Liver (tissue), 9 donors: ENCODE data around the gene TLE5. TPM values are rescaled to one million over a fixed set of nuclear protein-coding genes. Genes with fewer than 3 reads are reported as not detected.

Experiments
- DNase-seq: peaks from one replicate; pipeline ENCODE4 v3.0.0-alpha.2; 2017; ENCODE audit warnings: low spot score
- H3K27ac ChIP-seq, 2 donors: one replicate each; pipeline ENCODE4 v1.7.0; 2013; ENCODE audit warnings: inconsistent platforms in 2 of 2, low read length in 2 of 2, control low read depth in 1 of 2, low read depth in 1 of 2, mild to moderate bottlenecking in 1 of 2
- H3K27me3 ChIP-seq, 4 donors: one replicate each; pipeline versions ENCODE4 v1.6.1 to v1.7.0; 2013; ENCODE audit warnings: low read length in 3 of 4, inconsistent platforms in 1 of 4, mild to moderate bottlenecking in 1 of 4, moderate library complexity in 1 of 4; ENCODE audit not compliant: control insufficient read depth in 4 of 4, insufficient read depth in 4 of 4
- H3K36me3 ChIP-seq, 4 donors: one replicate each; pipeline versions ENCODE4 v1.6.1 to v1.7.0; 2013; ENCODE audit warnings: low read length in 3 of 4, mild to moderate bottlenecking in 3 of 4, low read depth in 1 of 4, moderate library complexity in 1 of 4; ENCODE audit not compliant: control insufficient read depth in 4 of 4, insufficient read depth in 3 of 4
- H3K4me1 ChIP-seq, 4 donors: one replicate each; pipeline versions ENCODE4 v1.6.1 to v1.7.0; 2013; ENCODE audit warnings: low read length in 3 of 4, mild to moderate bottlenecking in 3 of 4, moderate library complexity in 1 of 4; ENCODE audit not compliant: control insufficient read depth in 4 of 4, insufficient read depth in 4 of 4
- H3K4me3 ChIP-seq, 3 donors: one replicate each; pipeline versions ENCODE4 v1.6.1 to v1.7.0; 2013; ENCODE audit warnings: low read length in 3 of 3, control low read depth in 1 of 3, low read depth in 1 of 3, mild to moderate bottlenecking in 1 of 3
- H3K9ac ChIP-seq, 2 donors: one replicate each; pipeline ENCODE4 v1.7.0; 2013; ENCODE audit warnings: low read length in 2 of 2, mild to moderate bottlenecking in 2 of 2, moderate library complexity in 2 of 2, control low read depth in 1 of 2, low read depth in 1 of 2
- H3K9me3 ChIP-seq, 4 donors: one replicate each; pipeline versions ENCODE4 v1.6.1 to v1.7.0; 2013; ENCODE audit warnings: low read length in 3 of 4; ENCODE audit not compliant: control insufficient read depth in 4 of 4
- EGR1 ChIP-seq, 2 donors: IDR thresholded peaks; 2 replicates each; pipeline ENCODE4 v1.6.1; 2016 to 2018; ENCODE audit warnings: antibody characterized with exemption in 2 of 2, low read depth in 2 of 2
- FOXA1 ChIP-seq: IDR thresholded peaks from 2 replicates; pipeline ENCODE4 v1.6.1; 2016; ENCODE audit warnings: antibody characterized with exemption
- GABPA ChIP-seq, 2 donors: IDR thresholded peaks in 1 of 2; conservative IDR thresholded peaks in 1 of 2; 2 replicates each; pipeline ENCODE4 v1.6.1; 2016; ENCODE audit warnings: antibody characterized with exemption in 2 of 2, mild to moderate bottlenecking in 1 of 2, moderate library complexity in 1 of 2
- HNF4A ChIP-seq, 2 donors: conservative IDR thresholded peaks; 2 replicates each; pipeline ENCODE4 v1.6.1; 2016; ENCODE audit warnings: antibody characterized with exemption in 2 of 2, mild to moderate bottlenecking in 2 of 2
- NR2F2 ChIP-seq: IDR thresholded peaks from 2 replicates; pipeline ENCODE4 v1.6.1; 2016; ENCODE audit warnings: antibody characterized with exemption
- RAD21 ChIP-seq, 2 donors: IDR thresholded peaks; 2 replicates each; pipeline ENCODE4 v1.6.1; 2016; ENCODE audit warnings: antibody characterized with exemption in 2 of 2, mild to moderate bottlenecking in 2 of 2
- RXRA ChIP-seq, 2 donors: IDR thresholded peaks; 2 replicates each; pipeline ENCODE4 v1.6.1; 2017 to 2018; ENCODE audit warnings: antibody characterized with exemption in 2 of 2, mild to moderate bottlenecking in 1 of 2
- SP1 ChIP-seq: IDR thresholded peaks from 2 replicates; pipeline ENCODE4 v1.6.1; 2018; ENCODE audit warnings: antibody characterized with exemption, mild to moderate bottlenecking
- TAF1 ChIP-seq: conservative IDR thresholded peaks from 2 replicates; pipeline ENCODE4 v1.6.1; 2016; ENCODE audit warnings: antibody characterized with exemption, mild to moderate bottlenecking
- YY1 ChIP-seq: IDR thresholded peaks from 2 replicates; pipeline ENCODE4 v1.6.1; 2016; ENCODE audit warnings: antibody characterized with exemption, mild to moderate bottlenecking
- WGBS: extraction: QIAGEN DNeasy Blood & Tissue Kit; methylation state at CpG from one replicate; pipeline ENCODE4 v1.1.7; 2013; 5-methylcytosine and 5-hydroxymethylcytosine counted together
- polyA plus RNA-seq, 2 donors: library from polyadenylated mRNA; stranded (reverse) in 1 of 2; unstranded in 1 of 2; fragments of 200-250 nt in 1 of 2; fragments of >200 nt in 1 of 2; fragmentation: Nextera tagmentation in 1 of 2; extraction: Ambion mirVana in 1 of 2; gene quantifications; one replicate each; pipeline versions ENCODE4 v1.2.1 to v1.2.3, GENCODE V29; 2013 to 2015
- total RNA-seq, 2 donors: library from RNA; depleted of rRNA; stranded (reverse); fragments of >200 nt; gene quantifications; one replicate each; pipeline ENCODE4 v1.2.3, GENCODE V29; 2014
- TF ChIP-seq, protein P1 (sequence below): fragments of 150-350 bp; IDR thresholded peaks from 2 replicates; pipeline ENCODE4 v1.5.1; 2017; ENCODE audit warnings: improper control_type of control experiment, low read depth, low read length; ENCODE audit not compliant: missing input control
- TF ChIP-seq, protein P2 (sequence below): IDR thresholded peaks from 2 replicates; pipeline ENCODE4 v1.6.1; 2016; ENCODE audit warnings: antibody characterized with exemption
- TF ChIP-seq, protein P3 (sequence below): IDR thresholded peaks from 2 replicates; pipeline ENCODE4 v1.6.1; 2016; ENCODE audit warnings: antibody characterized with exemption, mild to moderate bottlenecking
- TF ChIP-seq, protein P4 (sequence below): IDR thresholded peaks from 2 replicates; pipeline ENCODE4 v1.6.1; 2016; ENCODE audit warnings: antibody characterized with exemption
- donor health status: healthy.
- donor health status: healthy.
- donor health status: healthy.
- donor health status: healthy.
- donor health status: healthy.

TLE5 gene
- total and polyA plus RNA-seq, 4 donors: 47.2 to 166 (median 54.9) TPM

DNA sequence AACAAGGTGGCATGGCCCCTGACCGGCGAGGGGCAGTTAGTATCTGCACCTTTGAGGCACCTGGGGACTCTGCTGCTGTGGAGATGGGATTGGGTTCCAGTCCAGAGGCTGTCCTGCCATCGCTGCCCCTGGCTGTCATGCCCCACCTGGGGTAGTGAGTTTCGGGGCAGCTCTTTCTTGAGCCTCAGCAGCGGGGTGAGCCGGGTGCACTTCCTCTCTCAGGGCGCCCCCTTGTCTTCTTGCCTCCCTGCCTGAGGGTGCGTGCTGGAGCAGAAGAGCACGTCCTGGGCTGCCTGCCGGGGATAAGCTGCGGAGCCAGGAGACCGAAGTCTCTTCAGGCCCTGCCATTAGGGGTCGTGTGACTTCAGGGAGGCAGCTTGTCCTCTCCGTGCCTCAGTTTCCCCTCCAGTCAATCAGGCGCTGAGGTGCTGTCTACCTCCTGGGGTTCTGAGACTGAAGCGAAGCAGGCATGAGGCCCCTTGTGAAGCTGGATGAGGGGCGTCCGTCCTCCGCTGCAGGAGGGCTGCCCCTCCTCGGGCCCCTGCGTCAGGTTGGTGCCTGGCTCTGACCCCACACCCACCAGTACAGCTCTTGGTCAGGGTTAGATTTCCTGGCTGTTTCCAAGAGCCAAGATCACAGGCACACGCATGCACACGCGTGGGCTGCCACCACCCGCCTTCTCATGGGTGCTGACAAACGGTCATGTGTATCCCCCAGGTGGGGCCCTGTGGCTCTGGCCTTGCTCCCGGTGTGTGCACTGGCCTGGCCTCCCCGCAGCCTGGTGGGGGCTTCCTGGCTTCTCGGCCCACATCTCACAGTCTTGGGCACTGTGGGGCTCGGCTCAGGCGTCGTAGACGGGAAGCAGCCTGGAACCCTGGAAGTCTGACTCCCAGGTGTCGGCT, 40.2 kb upstream of the TLE5 start:
- DNase-seq: no peak
- no peak overlapping the region for H3K4me3 ChIP-seq
- H3K9me3 ChIP-seq: no peaks in the 10 kb centered on the region
- no peak overlapping the region for H3K27ac ChIP-seq
- WGBS: 92% methylated on average over 34 of the region's 34 CpGs
- TF ChIP-seq SP1 (no peak), RXRA (IDR thresholded peaks at IDR 0.05) (no peak), TAF1 (no peak)
- TF ChIP-seq, protein P1, sequence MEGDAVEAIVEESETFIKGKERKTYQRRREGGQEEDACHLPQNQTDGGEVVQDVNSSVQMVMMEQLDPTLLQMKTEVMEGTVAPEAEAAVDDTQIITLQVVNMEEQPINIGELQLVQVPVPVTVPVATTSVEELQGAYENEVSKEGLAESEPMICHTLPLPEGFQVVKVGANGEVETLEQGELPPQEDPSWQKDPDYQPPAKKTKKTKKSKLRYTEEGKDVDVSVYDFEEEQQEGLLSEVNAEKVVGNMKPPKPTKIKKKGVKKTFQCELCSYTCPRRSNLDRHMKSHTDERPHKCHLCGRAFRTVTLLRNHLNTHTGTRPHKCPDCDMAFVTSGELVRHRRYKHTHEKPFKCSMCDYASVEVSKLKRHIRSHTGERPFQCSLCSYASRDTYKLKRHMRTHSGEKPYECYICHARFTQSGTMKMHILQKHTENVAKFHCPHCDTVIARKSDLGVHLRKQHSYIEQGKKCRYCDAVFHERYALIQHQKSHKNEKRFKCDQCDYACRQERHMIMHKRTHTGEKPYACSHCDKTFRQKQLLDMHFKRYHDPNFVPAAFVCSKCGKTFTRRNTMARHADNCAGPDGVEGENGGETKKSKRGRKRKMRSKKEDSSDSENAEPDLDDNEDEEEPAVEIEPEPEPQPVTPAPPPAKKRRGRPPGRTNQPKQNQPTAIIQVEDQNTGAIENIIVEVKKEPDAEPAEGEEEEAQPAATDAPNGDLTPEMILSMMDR: no peak
- TF ChIP-seq, protein P2, sequence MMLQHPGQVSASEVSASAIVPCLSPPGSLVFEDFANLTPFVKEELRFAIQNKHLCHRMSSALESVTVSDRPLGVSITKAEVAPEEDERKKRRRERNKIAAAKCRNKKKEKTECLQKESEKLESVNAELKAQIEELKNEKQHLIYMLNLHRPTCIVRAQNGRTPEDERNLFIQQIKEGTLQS: no peak
- TF ChIP-seq, protein P3, sequence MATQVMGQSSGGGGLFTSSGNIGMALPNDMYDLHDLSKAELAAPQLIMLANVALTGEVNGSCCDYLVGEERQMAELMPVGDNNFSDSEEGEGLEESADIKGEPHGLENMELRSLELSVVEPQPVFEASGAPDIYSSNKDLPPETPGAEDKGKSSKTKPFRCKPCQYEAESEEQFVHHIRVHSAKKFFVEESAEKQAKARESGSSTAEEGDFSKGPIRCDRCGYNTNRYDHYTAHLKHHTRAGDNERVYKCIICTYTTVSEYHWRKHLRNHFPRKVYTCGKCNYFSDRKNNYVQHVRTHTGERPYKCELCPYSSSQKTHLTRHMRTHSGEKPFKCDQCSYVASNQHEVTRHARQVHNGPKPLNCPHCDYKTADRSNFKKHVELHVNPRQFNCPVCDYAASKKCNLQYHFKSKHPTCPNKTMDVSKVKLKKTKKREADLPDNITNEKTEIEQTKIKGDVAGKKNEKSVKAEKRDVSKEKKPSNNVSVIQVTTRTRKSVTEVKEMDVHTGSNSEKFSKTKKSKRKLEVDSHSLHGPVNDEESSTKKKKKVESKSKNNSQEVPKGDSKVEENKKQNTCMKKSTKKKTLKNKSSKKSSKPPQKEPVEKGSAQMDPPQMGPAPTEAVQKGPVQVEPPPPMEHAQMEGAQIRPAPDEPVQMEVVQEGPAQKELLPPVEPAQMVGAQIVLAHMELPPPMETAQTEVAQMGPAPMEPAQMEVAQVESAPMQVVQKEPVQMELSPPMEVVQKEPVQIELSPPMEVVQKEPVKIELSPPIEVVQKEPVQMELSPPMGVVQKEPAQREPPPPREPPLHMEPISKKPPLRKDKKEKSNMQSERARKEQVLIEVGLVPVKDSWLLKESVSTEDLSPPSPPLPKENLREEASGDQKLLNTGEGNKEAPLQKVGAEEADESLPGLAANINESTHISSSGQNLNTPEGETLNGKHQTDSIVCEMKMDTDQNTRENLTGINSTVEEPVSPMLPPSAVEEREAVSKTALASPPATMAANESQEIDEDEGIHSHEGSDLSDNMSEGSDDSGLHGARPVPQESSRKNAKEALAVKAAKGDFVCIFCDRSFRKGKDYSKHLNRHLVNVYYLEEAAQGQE: no peak
- no peaks in the 10 kb centered on the region for H3K27me3 ChIP-seq
- H3K4me1 ChIP-seq: peaks cover 11 to 55% (median 34%) of the 10 kb centered on the region in 4 donors
- no peaks in the 10 kb centered on the region for H3K36me3 ChIP-seq
- no peak overlapping the region for H3K9ac ChIP-seq

DNA sequence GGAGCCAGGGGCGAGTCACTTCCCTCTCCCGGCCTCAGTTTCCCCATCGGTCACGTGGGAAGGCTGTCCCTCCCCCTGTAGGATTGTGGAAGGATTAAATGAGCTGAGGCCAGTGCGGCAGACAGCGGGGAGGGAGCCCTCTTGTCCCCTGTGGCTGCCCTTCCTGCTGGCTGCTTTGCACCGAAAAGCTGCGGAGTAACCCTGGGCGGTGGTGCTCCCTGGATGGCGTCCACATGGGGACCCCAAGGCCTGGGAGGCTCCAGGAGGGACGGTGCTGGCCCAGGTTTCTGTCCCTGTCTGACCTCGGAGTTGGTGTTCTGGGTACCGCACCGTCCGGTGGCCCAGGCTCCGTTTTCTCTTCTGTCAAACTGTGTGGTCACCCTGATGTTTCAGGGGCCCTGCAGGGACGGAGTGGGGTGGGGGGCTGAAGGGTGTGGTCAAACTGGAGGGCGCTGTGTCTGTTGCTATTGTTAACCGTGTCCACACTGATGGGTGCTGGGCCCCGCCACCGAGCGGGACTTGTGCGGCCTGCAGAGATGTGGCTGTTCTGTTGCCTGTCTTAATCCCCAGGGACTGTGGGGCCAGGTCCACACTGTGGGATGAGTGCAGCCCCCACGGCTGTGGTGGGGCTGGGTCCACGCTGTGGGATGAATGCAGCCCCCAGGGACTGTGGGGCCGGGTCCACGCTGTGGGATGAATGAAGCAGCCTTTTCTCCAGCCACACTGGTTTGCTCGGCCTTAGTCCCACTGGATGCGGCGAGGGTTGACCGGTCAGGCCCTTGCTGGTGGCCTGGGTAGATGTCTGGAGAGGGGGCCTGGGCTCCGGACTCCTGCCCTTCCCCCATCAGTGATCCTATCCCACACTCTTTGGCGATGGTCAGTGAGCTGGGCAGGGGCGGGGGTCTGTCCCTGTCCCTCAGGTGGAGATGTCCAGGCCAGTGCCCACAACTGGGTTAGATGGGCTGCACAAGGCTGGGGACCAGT, 38.7 kb upstream of the TLE5 start:
- H3K9ac ChIP-seq: no peak overlapping the region
- H3K27ac ChIP-seq: no peak overlapping the region
- no peaks in the 10 kb centered on the region for H3K36me3 ChIP-seq
- peaks cover 23 to 64% (median 45%) of the 10 kb centered on the region in 4 donors for H3K4me1 ChIP-seq
- TF ChIP-seq NR2F2 (no peak), EGR1 (IDR thresholded peaks at IDR 0.05; ENCODE audit: low read depth in 2 of 2) (no peak), FOXA1 (no peak), YY1 (no peak), GABPA (IDR thresholded peaks at IDR 0.05 in 1 of 2, conservative IDR thresholded peaks at IDR 0.05 in 1 of 2) (no peak), HNF4A (conservative IDR thresholded peaks at IDR 0.05) (no peak), SP1 (no peak), RAD21 (IDR thresholded peaks at IDR 0.05) (no peak)
- TF ChIP-seq, protein P4, sequence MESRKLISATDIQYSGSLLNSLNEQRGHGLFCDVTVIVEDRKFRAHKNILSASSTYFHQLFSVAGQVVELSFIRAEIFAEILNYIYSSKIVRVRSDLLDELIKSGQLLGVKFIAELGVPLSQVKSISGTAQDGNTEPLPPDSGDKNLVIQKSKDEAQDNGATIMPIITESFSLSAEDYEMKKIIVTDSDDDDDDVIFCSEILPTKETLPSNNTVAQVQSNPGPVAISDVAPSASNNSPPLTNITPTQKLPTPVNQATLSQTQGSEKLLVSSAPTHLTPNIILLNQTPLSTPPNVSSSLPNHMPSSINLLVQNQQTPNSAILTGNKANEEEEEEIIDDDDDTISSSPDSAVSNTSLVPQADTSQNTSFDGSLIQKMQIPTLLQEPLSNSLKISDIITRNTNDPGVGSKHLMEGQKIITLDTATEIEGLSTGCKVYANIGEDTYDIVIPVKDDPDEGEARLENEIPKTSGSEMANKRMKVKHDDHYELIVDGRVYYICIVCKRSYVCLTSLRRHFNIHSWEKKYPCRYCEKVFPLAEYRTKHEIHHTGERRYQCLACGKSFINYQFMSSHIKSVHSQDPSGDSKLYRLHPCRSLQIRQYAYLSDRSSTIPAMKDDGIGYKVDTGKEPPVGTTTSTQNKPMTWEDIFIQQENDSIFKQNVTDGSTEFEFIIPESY: no peak
- 82% methylated on average over 34 of the region's 34 CpGs for WGBS
- no peak for DNase-seq
- H3K27me3 ChIP-seq: no peaks in the 10 kb centered on the region
- no peaks in the 10 kb centered on the region for H3K9me3 ChIP-seq
- no peak overlapping the region for H3K4me3 ChIP-seq
